Measurements from ENCODE around the gene UPK1B.
"Not testable (repeated sequence)": the region's sequence is repeated elsewhere in the genome, so short reads cannot be mapped to it uniquely, and the experiment has no call there.

The UPK1B gene

GRCh38 chr3:119173325-119173724 is at the start of gene UPK1B:
UPK1B (plus strand) TSS chr3:119173598; CDS start chr3:119186742, 13,144 bp downstream.
- H3K4me3 ChIP-seq (replicated peaks; ENCODE audit: low read depth, low read length), result no peak within 1 kb of the TSS
- DNase-seq (ENCODE audit: low read depth), result no peak
- TF ChIP-seq CTCF (IDR thresholded peaks at IDR 0.05; ENCODE audit: low read length, missing control alignments), result no peak

GRCh38 chr3:119125342-119125741 is 48.1 kb upstream of the UPK1B start:
- no peak for TF ChIP-seq CTCF (IDR thresholded peaks at IDR 0.05; ENCODE audit: low read length, missing control alignments)

GRCh38 chr3:119125742-119126504 is 47.5 kb upstream of the UPK1B start:
- no peak for DNase-seq (ENCODE audit: low read depth)
- H3K4me3 ChIP-seq (replicated peaks; ENCODE audit: low read depth, low read length), result no peak overlapping the region
- TF ChIP-seq CTCF (IDR thresholded peaks at IDR 0.05; ENCODE audit: low read length, missing control alignments), result no peak

More at GRCh38 chr3:119125342-119125741, 48.1 kb upstream of the UPK1B start:
- no peak for DNase-seq (ENCODE audit: low read depth)
- H3K4me3 ChIP-seq (replicated peaks; ENCODE audit: low read depth, low read length), result no peak overlapping the region

- not testable (repeated sequence) for H3K4me3 ChIP-seq (replicated peaks; ENCODE audit: low read depth, low read length); DNase-seq (ENCODE audit: low read depth)
Observed at GRCh38 chr3:119130291-119130690, 43.1 kb upstream of the UPK1B start.

GRCh38 chr3:119132291-119132690 is 41.1 kb upstream of the UPK1B start:
- not testable (repeated sequence) for H3K4me3 ChIP-seq (replicated peaks; ENCODE audit: low read depth, low read length); DNase-seq (ENCODE audit: low read depth)

GRCh38 chr3:119139360-119139759 is 34.0 kb upstream of the UPK1B start:
- not testable (repeated sequence) for DNase-seq (ENCODE audit: low read depth); H3K4me3 ChIP-seq (replicated peaks; ENCODE audit: low read depth, low read length)

GRCh38 chr3:119140466-119140865 is 32.9 kb upstream of the UPK1B start:
- H3K4me3 ChIP-seq (replicated peaks; ENCODE audit: low read depth, low read length), result no peak overlapping the region
- TF ChIP-seq CTCF (IDR thresholded peaks at IDR 0.05; ENCODE audit: low read length, missing control alignments), result no peak
- DNase-seq (ENCODE audit: low read depth), result no peak

- TF ChIP-seq CTCF (IDR thresholded peaks at IDR 0.05; ENCODE audit: low read length, missing control alignments), result no peak
- H3K4me3 ChIP-seq (replicated peaks; ENCODE audit: low read depth, low read length), result no peak overlapping the region
- DNase-seq (ENCODE audit: low read depth), result no peak
Observed at GRCh38 chr3:119145128-119145499, 28.3 kb upstream of the UPK1B start.
